ENCODE measurements around the gene MCAT.
A peak's percentile ranks its signal among the peaks of the same experiment; 100 is the strongest.
"Not testable (repeated sequence)": the region's sequence is repeated elsewhere in the genome, so short reads cannot be mapped to it uniquely, and the experiment has no call there.

MCAT gene

DNA sequence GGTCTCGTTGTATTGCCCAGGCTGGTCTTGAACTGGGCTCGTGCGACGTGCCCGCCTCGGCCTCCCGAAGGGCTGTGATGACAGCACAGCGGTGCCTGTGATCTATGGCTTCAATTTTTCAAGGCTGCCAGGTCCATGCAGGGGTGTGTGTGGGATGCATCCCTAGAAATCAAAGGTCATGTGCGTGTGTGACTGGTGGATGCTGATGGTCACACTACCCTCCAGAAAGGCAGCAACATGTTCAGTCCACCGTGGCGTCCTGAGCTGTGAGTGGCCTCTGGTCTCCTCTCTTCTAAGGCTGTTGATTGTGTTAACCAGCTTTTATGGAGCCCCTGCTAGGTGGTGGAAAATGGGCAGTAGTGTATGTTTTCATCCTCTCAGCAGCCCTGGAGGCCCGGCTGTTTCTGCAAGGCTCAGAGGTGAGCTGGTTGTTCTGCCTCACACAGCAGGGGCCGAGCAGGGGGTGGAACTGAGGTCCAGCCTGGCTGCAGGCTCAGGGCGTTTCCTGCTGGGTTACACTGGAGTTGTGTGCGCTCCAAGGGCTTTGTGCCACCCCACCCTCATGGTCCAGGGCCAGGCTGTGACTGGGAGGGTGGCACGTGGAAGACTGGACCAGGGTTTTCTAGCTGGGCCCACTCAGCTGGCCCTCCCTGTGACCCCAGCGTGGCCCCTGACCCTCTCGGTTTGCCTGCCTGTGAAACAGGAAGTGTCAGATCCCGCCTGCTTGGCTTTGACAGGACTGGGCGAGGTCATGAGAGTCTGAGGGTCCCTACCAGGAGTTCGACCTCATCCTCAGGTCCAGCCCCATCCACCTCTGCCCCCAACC lies 25.0 kb downstream of the MCAT start:
- DNase-seq: no peak

DNA sequence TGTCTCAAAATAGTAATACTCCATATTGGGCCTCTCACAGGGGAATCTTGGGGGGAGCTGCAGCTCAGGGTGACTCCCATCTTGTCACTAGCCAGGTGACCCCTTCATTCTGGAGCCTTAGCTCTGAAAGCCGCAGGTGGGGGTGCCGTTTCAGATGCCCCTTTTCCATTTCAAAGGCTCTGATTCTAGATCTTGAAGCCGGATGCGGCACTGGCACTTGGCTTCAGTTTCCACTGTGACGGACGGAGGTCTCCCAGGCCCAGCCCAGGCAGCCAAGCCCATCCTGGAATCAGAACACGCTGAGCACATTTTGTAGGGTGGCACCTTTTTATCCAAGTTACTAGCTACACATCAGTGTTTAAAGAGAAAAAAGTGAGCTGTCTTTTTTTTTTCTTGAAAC lies 26.3 kb downstream of the MCAT start:
- DNase-seq: no peak

DNA sequence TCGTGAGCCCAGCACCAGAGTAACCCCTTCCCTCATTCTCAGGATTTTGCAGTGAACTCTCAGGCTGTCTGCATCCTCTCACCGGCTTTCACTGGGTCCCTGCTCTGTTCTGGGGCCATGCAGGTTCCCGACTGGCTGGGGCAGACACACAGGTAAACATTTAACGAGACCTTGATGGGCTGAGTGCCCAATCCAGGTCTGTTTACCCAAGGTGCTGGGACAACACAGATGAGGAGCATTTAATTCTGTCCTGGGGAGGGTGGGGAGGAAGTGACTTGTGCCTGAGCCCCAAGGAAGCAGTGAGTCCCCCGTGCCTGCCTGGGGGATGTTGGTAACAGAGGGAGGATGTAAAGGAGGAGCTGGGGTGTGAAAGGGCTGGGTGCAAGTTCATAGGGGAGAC lies 28.2 kb downstream of the MCAT start:
- DNase-seq: no peak

DNA sequence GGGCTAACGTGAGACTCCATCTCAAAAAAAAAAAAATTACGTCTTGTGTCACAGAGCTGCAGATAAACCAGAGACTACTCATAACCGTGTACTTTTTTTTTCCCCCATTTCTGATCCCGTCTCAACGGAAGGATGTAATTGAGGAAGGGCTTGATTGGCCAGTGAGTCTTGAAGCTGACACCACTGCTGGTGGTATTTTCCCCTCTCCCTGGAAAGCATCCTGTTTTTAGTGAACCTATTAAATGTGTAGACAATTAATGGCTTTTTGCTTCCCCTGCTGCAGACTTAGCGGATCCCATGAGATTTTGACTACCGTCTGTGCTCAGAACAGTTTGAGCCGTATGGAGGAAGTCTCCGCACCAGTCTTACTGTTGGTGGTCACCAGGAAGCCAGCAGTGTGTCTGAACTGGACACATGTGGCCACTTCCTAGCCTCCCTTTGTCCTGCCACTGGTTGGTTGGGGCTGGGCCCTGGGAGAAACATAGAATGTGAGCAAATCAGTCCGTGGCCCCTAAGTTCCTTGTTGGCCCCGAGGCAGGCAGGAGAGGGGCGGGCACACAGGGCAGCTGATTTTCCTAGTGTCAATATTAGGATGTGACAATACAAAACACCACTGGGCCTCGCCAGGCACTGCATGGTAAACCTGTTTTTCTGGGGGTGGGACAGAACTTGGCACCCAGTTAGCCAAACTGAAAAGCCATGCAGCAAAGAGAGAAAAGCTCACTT lies 29.5 kb downstream of the MCAT start:
- DNase-seq: no peak

DNA sequence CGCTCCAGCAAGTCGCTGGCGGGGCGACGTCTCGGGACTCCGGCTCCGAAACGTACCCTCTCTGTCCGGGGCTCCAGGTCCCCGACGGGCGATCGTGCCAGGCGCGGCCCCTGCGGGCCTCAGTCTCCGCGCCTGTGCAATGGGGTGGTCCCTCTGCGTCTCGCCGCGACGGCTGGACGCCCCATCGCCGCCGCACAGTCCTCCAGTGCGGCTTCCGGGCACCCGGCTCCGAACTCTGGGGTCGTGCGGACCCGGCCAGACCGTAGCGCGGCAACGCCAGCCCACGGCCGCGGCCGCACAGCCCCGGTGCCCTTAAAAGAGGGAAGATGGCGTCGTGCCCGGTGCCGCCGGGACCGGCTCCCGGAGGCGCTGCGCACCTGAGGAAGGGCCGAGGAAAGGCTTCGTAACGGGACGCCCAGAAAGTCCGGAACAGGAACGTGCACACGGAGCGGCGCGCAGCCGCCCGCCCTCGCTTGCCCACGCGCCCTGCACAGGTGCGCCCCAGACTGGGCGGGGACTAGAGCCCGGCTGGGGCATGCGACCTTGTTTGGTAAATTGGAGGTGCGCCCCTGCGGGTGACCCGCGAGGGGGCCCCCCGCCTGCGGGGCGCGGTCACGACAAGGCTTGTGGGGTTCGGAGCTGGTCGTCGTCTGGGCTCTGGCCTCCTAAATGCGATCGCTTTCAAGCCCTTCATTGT lies 32.1 kb downstream of the MCAT start:
- no peak for DNase-seq

DNA sequence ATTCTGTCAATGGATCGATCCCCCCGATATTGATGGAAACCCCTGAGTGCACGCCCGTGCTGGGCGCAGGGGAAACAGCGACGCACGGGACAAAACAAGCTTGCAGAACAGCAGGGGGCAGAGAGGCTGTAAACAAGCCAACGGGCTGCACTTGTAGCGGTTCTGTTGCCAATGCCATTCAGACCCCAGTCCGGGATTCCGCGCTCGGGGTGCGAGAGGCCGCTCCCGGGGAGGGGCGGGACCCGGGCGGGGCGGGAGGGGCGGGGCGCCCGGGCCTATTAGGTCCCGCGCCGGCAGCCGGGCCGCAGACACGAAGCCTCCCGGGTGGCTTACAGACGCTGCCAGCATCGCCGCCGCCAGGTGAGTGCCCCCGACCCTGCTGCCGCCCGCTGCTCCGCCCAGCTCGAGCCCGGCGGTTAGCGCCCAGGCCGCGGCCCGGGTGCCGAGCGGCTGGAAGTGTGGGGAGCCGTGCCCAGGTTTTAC lies 32.7 kb downstream of the MCAT start, which contains the start of gene BIK:
TSS of gene BIK (plus strand) at position 307 of the 483 bp plus-strand sequence. CDS start 13,273 bp downstream, outside the sequence.
- DNase-seq: no peak

DNA sequence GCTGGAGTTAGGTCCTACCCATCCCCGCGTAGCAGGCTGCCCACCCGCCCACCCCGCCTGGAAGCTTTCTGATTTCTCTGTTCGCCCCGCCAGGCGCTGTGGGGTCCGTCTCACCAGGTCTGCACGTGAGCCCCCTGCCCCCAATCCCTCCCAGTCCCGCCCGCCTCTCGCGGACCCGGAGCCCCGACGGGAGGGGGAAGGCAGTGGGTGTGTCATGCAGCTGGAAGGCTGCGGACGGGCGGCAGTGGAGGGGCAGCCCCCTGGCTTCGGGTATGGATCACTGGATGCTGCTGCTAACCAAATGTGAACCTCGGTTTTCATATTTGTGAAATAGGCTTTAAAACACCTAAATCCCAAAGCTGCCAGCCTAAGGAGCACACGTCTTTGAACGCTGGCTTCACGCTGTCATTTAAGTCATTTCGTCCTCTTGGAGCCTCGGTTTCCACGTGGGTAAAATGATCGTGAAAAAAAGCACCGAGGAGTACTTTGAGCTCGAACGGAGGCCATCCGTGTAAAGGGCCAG lies 33.2 kb downstream of the MCAT start:
- DNase-seq: no peak

DNA sequence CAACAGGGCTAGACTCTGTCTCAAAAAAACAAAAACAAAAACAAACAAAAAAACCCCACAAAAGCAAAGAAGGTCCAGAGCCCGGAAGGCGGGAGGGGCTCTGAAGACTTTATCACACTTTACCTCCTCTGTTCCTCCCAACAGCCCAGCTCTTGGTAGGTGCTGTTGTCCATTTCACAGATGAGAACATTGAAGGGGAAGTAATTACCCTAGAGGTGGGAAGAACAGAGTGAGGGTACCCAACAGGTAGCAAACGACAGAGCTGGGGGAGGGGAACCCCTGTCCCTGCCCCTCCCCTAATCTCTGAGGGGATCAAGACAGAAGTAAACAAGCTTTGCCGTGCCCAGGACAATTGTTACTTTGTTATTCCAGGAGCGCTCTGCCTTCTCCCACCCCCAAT lies 33.7 kb downstream of the MCAT start:
- DNase-seq: no peak

DNA sequence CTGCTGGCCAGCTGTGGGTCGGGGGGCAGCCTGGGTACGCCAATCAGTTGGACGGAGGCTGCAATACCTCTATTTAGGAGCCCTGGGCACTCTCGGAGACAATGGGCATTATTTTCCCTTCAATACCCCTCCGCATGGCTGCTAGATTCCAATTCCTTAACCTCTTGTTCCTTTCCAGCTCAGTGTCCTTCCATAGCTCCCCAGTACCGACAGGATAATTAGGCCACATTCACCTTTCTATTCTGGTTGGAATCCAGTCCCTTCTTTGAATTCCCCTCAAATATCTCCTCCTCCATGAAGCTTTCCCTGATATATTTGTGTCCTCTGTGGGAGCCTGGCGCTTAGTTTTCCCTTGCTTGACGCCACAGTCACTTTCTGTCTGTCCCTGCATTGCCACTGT lies 36.9 kb downstream of the MCAT start:
- DNase-seq: no peak

DNA sequence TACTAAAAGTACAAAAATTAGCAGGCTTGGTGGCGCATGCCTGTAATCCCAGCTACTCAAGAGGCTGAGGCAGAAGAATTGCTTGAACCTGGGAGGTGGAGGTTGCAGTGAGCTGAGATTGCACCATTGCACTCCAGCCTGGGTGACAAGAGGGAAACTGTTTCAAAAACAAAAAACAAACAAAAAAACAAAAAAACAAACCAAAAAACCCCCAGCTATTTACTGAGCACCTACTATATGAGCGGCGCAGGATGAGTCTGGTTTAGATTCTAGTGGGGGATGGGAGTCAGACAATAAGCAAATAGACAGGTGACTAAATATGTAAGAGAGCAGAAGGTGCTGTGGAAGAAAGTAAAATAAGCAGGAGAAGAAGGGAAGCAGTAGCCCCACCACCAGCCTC lies 38.2 kb downstream of the MCAT start:
- DNase-seq: not testable (repeated sequence)

DNA sequence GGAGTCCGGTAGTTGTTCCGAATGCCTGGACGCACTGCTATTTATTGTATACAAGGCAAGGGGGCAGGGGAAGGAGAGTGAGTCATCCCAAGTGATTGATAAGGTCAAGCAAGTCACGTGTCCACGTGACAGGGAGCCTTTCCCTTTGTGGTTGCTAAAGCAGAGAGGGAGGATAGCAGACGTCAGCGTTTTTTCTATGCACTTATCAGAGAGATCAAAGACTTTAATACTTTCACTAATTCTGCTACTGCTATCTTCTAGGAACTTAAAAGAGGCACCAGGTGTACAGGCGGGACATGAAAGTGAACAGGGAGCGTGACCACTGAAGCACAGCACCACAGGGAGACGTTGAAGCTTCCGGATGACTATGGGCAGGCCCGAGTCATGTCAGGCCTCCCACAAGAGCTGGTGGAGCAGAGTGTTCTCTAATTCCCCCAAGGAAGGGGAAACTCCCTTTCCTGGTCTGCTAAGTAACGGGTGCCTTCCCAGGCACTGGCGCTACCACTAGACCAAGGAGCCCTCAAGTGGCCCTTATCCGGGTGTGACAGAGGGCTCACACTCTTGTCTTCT lies 39.1 kb downstream of the MCAT start:
- not testable (repeated sequence) for DNase-seq

DNA sequence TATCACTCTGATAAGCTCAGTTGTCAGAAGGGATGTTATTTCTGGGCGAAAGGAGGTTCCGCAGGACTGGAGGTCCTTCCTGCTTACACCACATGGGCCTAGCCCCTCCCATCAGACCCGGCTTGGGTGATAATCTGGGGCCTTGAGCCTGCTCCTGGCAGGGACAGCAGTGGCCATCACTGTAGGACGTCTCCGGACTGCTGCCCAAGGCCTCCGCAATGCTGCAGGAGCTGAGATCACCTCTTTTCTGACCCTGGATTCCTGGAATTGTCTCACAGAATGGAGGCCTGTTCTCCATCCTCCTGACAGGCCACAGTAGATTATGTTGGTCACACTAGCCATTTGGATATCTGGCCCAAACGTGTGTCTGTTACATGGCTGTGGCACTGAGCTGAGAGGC lies 41.9 kb downstream of the MCAT start:
- DNase-seq: no peak

DNA sequence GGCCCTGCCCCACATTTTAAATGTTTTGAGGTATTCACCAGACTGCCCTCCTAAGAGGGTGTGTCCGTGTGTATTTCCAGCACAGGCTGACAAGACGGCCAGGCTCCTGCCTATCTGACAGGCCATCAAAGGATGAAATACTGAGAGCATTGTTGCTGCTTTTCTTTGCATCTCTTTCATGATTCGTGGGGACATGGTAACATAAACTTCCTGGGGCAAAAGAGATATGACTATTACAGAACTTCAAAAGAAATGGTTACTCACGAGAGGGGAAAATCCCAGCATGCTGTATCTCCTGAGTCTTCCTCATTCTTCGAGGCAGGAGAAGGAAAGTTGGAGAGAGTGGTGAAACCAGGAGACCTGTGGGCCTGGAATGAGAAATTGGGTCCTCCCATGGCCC lies 43.0 kb downstream of the MCAT start:
- no peak for DNase-seq

DNA sequence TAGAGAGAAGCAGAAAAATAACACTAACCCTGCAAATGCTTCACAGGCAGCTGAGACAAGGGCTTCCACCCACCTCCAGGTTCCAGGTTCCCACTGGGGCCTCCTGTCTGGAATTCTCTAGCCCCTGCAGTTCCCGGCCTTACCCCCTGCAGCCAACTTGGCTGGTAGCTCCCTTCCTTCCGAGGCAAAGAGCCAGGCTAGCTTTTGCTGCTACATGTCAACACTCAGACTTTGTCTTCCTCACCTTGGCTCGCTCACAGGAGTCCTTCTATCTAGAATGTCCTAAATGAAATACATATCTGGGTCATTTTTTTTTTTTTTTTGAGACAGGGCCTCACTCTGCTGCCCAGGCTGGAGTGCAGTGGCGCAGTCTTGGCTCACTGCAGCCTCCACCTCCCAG lies 44.1 kb downstream of the MCAT start:
- DNase-seq: no peak

DNA sequence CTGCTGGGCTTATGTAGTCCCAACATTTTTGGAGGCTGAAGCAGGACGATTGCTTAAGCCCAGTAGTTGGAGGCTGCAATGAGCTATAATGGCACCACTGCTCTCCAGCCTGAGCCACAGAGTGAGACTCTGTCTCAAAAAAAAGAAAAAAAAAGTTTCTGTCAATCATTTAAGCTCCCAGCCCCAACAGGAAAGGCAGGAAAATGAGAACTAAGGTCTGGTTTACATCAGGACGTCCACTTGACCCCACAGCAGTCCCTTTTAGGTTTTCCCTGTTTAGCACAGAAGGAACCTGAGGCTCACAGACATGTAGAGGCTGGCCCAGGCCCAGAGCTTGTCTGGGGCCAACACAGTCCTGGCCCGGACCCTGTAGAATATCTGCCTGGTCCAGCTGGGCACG lies 44.8 kb downstream of the MCAT start:
- DNase-seq: no peak

DNA sequence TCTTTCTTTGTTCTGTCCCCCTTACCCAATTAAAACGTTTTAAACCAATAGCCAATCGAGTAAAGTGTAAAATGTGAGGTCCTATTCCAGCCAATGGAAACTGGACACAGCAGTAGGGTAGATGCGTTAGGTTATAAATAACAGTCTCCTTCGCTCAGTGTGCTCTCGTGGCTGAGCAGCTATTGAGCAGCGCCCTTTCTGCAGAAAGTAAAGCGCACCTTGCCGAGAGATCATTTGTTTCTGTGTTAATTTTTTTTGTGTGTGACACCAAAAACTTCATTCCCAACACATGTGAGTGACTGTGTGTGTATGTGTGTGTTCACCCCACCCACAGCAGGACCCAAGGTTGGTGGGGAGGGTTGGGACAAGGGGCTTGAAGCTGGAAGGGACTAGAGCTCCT lies 46.8 kb downstream of the MCAT start:
- DNase-seq: no peak

DNA sequence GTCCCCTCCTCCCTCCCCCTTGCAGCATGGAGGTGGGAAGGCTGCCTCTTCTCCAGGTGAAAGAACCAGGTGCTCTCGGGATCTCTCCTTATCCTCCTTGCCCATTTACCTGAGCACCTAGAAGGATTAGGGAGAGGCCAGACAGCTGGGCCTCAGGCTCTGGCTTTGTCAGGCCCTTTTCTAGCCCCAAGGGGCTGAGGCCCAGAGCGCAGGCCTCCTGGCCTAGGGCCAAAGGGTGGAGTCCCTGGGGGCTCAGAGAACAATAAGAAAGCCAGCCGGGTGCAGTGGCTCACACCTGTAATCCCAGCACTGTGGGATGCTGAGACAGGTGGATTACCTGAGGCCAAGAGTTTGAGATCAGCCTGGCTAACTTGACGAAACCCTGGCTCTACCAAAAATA lies 48.6 kb downstream of the MCAT start:
- no peak for DNase-seq

DNA sequence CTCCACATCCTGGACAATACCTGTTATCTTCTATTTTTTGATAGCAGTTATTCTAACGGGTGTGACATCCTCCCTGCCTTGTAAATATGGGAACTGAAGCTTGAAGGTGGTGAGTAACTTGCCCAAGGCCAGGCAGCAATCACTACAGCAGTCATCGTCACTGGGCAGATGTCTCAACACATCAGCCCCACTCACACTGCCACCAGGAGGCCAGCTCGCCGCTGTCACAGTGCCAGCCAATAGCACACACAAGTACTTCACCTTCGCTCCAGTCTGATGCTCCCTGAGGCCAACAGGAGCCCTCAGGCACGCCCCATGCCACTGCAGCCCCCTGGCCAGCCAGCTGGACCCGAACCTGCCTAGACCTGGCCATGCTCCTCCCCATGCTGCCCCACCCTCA lies 49.1 kb downstream of the MCAT start:
- no peak for DNase-seq

DNA sequence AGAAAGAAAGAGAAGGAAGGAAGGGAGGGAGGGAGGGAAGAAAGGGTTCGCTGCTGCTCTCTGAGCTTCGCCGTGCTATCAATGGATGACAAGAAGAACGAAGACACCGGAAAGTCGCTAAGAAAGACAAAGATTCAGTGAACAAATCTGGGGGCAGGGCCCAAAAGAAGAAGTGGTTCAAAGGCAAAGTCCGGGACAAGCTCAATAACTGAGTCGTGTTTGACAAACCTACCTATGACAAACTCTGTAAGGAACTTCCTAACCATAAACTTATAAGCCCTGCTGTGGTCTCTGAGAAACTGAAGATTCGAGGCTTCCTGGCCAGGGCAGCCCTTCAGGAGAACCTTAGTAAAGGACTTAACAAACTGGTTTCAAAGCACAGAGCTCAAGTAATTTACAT lies 51.1 kb downstream of the MCAT start:
- no peak for DNase-seq

DNA sequence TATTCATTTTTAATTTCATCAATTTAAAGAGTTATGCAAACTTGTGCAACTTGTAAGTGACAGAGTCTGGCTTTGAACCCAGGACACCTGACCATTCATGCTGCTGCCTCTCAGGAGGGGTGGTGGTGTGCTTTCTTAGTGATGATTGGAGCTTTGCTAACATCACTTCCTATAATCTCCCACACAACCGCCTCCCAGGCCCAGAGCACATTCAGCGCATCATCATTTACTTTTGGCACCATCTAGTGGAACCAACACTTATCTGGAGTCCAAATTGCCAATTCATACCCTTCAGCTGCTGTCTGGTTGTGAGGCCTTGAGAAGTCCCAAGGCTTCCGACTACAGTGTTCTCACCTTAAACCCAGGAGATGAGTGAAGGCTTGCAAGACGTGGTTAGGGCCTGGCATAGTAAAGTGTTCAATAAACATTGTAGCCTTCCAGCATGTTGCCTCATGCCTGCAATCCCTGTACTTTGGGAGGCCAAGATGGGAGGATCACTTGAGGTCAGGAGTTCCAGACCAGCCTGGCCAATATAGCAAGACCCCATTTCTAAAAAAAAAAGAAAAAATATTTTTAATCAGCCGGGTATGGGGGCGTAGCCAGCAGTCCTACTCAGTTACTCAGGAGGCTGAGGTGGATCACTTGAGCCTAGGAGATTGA lies 52.9 kb downstream of the MCAT start:
- no peak for DNase-seq

DNA sequence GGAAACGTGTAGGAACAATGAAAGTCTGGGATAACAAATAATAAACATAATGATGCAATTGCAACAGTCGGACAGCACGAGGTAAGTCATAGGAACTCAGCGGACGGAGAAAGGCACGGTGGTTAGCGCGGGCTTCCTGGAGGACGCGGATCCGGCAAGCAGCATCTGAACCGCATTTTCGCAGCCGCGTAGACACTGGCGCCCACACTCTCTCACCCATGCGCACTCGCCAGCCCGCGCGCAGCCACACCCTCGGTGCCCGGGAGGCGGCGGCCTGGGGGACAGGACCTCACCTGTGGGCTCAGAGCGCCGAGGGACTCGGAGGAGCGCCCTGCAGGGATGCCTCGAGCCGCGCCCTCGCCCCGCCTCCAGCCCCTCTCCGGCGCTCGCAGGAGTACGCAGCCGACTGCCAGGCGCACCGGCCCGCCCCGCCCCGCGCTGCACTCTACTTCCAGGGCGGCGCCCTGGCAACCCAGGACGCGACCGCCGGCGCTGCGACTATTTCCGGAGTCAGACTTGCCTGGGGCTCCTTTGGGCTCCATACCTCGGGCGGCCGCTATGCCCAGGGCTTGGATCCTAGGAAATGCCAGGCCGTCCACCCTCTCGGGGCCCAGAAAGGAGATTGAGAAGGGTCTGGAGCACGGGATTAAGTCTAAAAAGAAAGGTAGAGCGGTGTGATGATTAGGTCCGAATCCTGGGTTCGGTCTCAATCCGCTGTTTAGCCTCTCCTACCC lies 54.0 kb downstream of the MCAT start, which contains the start of gene TTLL1:
TSS of gene TTLL1 (minus strand) at position 408 of the 734 bp plus-strand sequence. CDS start 13,805 bp downstream, outside the sequence.
- peak; percentile 74 for DNase-seq

DNA sequence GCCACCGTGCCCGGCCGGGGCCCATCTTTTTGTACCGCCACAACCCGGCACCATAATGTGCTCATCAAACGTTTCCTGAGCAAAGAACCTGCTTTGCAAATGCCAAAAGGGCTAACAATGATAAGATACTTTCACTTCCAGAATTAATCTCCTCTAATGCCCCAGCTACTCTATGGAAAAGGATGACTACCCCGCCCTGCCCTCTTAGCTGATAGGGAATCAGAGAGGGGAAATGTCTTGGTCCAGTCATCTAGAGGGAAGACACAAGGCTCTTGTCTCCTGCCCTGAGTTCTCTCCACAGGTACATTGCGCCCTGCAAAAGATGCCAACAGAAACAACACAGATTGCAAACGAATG lies 54.6 kb downstream of the MCAT start:
- DNase-seq: no peak

All from NCI-H1048 (cell line).